Mesenchymal stem cell (in vitro differentiated cells and primary cell): ENCODE results near the gene ADGB. TPM values are rescaled to one million over a fixed set of nuclear protein-coding genes. Genes with fewer than 3 reads are reported as not detected.

Experiments
- DNase-seq: peaks from one replicate; pipeline ENCODE4 v3.0.0-alpha.2; 2013
- H2AFZ ChIP-seq: one replicate; pipeline ENCODE4 v1.6.1; 2013; ENCODE audit warnings: low read depth, mild to moderate bottlenecking, control low read depth, inconsistent platforms, low read length, moderate library complexity
- H2AK5ac ChIP-seq: 2 replicates; pipeline ENCODE4 v1.6.1; 2013; ENCODE audit warnings: low read length, moderate library complexity, mild to moderate bottlenecking, inconsistent platforms; ENCODE audit not compliant: severe bottlenecking
- H2BK120ac ChIP-seq: one replicate; pipeline ENCODE4 v1.6.1; 2013; ENCODE audit warnings: low read depth, mild to moderate bottlenecking, inconsistent platforms, low read length, moderate library complexity
- H2BK12ac ChIP-seq, 2 experiments: one replicate each; pipeline ENCODE4 v1.6.1; 2013; ENCODE audit warnings: inconsistent platforms in 2 of 2, low read length in 2 of 2, mild to moderate bottlenecking in 2 of 2, moderate library complexity in 2 of 2, control low read depth in 1 of 2
- H2BK15ac ChIP-seq: one replicate; pipeline ENCODE4 v1.6.1; 2013; ENCODE audit warnings: mild to moderate bottlenecking, low read depth, inconsistent platforms; ENCODE audit not compliant: poor library complexity, severe bottlenecking
- H2BK5ac ChIP-seq: 2 replicates; pipeline ENCODE4 v1.6.1; 2013; ENCODE audit warnings: low read depth, mild to moderate bottlenecking, low read length, control low read depth, inconsistent platforms; ENCODE audit not compliant: poor library complexity, severe bottlenecking
- H3K14ac ChIP-seq, 2 experiments: one replicate each; pipeline ENCODE4 v1.6.1; 2013; ENCODE audit warnings: inconsistent platforms in 2 of 2, low read length in 2 of 2, control low read depth in 1 of 2, mild to moderate bottlenecking in 1 of 2, moderate library complexity in 1 of 2
- H3K18ac ChIP-seq, 2 experiments: one replicate each; pipeline ENCODE4 v1.6.1; 2013; ENCODE audit warnings: inconsistent platforms in 2 of 2, low read length in 2 of 2, control low read depth in 1 of 2, low read depth in 1 of 2, mild to moderate bottlenecking in 1 of 2
- H3K23ac ChIP-seq, 2 experiments: one replicate each; pipeline ENCODE4 v1.6.1; 2013; ENCODE audit warnings: inconsistent platforms in 2 of 2, low read length in 2 of 2, mild to moderate bottlenecking in 2 of 2, moderate library complexity in 2 of 2, control low read depth in 1 of 2
- H3K27ac ChIP-seq: 2 replicates; pipeline ENCODE4 v1.5.1; 2013; ENCODE audit warnings: mild to moderate bottlenecking, moderate library complexity, low read length, control low read depth, inconsistent platforms; ENCODE audit not compliant: poor library complexity, severe bottlenecking
- H3K27me3 ChIP-seq, 2 experiments: 2 replicates each; pipeline versions ENCODE4 v1.6.1 to v1.7.0; 2013; ENCODE audit warnings: low read length in 2 of 2, mild to moderate bottlenecking in 2 of 2, moderate library complexity in 2 of 2, control low read depth in 1 of 2, inconsistent platforms in 1 of 2; ENCODE audit not compliant: control insufficient read depth in 1 of 2, insufficient read depth in 1 of 2
- H3K36me3 ChIP-seq, 2 experiments: 2 replicates each; pipeline versions ENCODE4 v1.6.1 to v1.7.0; 2013; ENCODE audit warnings: low read length in 2 of 2, control low read depth in 1 of 2, inconsistent platforms in 1 of 2, low read depth in 1 of 2, mild to moderate bottlenecking in 1 of 2; ENCODE audit not compliant: insufficient read depth in 2 of 2, control insufficient read depth in 1 of 2
- H3K4ac ChIP-seq, 2 experiments: one replicate each; pipeline ENCODE4 v1.6.1; 2013; ENCODE audit warnings: inconsistent platforms in 2 of 2, low read length in 2 of 2, mild to moderate bottlenecking in 2 of 2, moderate library complexity in 2 of 2, control low read depth in 1 of 2, low read depth in 1 of 2
- H3K4me1 ChIP-seq: 2 replicates; pipeline ENCODE4 v1.6.1; 2013; ENCODE audit warnings: low read depth, low read length, control low read depth; ENCODE audit not compliant: control insufficient read depth, insufficient read depth
- H3K4me2 ChIP-seq: 2 replicates; pipeline ENCODE4 v1.6.1; 2013; ENCODE audit warnings: low read length, mild to moderate bottlenecking, inconsistent platforms; ENCODE audit not compliant: poor library complexity, severe bottlenecking
- H3K4me3 ChIP-seq, 2 experiments: 2 replicates each; pipeline versions ENCODE4 v1.5.1 to v1.7.0; 2013; ENCODE audit warnings: low read length in 2 of 2, mild to moderate bottlenecking in 2 of 2, control low read depth in 1 of 2, low read depth in 1 of 2; ENCODE audit not compliant: insufficient read depth in 1 of 2
- H3K79me1 ChIP-seq: replicated peaks from 2 replicates; pipeline ENCODE4 v1.6.1; 2013; ENCODE audit warnings: mild to moderate bottlenecking, control low read depth, low read length, inconsistent platforms; ENCODE audit not compliant: poor library complexity, severe bottlenecking
- H3K9ac ChIP-seq: 2 replicates; pipeline ENCODE4 v1.7.0; 2013; ENCODE audit warnings: mild to moderate bottlenecking, low read length, moderate library complexity
- H3K9me3 ChIP-seq: 2 replicates; pipeline ENCODE4 v1.7.0; 2013; ENCODE audit warnings: mild to moderate bottlenecking, low read length; ENCODE audit not compliant: control insufficient read depth
- H4K8ac ChIP-seq: one replicate; pipeline ENCODE4 v1.6.1; 2013; ENCODE audit warnings: inconsistent platforms, mild to moderate bottlenecking, low read length, moderate library complexity
- H4K91ac ChIP-seq: one replicate; pipeline ENCODE4 v1.6.1; 2013; ENCODE audit warnings: mild to moderate bottlenecking, low read length, inconsistent platforms
- WGBS: methylation state at CpG from one replicate; pipeline ENCODE4 v1.1.7; 2013; ENCODE audit warnings: mixed read lengths; 5-methylcytosine and 5-hydroxymethylcytosine counted together
- polyA plus RNA-seq, 2 experiments: library from polyadenylated mRNA; stranded (reverse); fragments of 200-250 nt; gene quantifications; one replicate each; pipeline ENCODE4 v1.2.3, GENCODE V29; 2013

The ADGB gene
- not detected for polyA plus RNA-seq (2013, experiment 1 of 2)
- not detected for polyA plus RNA-seq (2013, experiment 2 of 2)

DNA sequence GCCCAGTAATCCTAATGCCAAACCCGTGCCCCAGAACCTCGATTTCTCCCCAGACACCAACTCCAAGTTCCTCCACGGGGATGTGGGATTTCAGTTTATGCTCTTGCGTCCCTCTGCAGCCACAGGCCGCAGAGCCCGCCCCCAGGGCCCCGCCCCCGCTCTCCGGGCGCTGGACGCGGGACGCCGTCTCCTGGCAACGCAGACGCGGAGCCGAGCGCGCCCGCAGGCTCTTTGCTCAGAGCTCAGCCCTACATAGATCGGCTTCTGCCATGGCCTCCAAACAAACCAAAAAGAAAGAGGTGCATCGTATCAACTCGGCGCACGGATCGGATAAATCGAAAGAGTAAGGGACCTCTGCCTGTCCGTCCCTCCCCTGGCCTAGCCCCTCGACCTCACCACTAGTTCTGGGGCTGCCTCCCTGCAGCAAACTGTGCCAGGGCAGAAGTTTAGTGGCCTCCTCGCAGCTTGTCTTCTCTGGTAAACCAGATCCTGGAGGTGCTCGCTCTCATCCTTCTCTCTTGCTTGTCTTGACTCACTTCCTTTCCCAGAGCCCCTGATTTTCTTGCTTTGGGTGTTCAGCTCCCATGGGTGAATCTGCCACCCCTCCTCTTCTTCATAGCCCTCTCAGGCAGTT, at the start of gene ADGB:
TSS of gene ADGB (plus strand) at position 201 of the 634 bp plus-strand sequence. CDS start at position 270, 69 bp downstream.
- H3K4ac ChIP-seq = no peak within 1 kb of the TSS
- peak within 1 kb of the TSS; percentile 79 for H3K9ac ChIP-seq
- no peaks in the 10 kb centered on the region for H3K27me3 ChIP-seq
- no peak within 1 kb of the TSS for H2BK120ac ChIP-seq
- H3K9me3 ChIP-seq = no peaks in the 10 kb centered on the region
- H3K18ac ChIP-seq = no peak within 1 kb of the TSS
- no peaks in the 10 kb centered on the region for H3K79me1 ChIP-seq
- H3K4me1 ChIP-seq = peaks cover 9% of the 10 kb centered on the region
- no peak within 1 kb of the TSS for H2BK5ac ChIP-seq
- no peak within 1 kb of the TSS for H2AK5ac ChIP-seq
- H2BK12ac ChIP-seq = no peak within 1 kb of the TSS
- no peak within 1 kb of the TSS for H2BK15ac ChIP-seq
- 4% methylated on average over 32 of the region's 32 CpGs for WGBS
- H3K14ac ChIP-seq = peak within 1 kb of the TSS in 1 of 2 experiments; percentile 13
- H2AFZ ChIP-seq = peak within 1 kb of the TSS; percentile 61
- DNase-seq = peak; percentile 64
- no peak within 1 kb of the TSS for H4K91ac ChIP-seq
- no peak within 1 kb of the TSS for H4K8ac ChIP-seq
- no peaks in the 10 kb centered on the region for H3K36me3 ChIP-seq
- no peak within 1 kb of the TSS for H3K23ac ChIP-seq
- peak within 1 kb of the TSS; percentile 61 for H3K4me2 ChIP-seq
- no peak within 1 kb of the TSS for H3K27ac ChIP-seq
- peak within 1 kb of the TSS; percentile 55 to 79 for H3K4me3 ChIP-seq

DNA sequence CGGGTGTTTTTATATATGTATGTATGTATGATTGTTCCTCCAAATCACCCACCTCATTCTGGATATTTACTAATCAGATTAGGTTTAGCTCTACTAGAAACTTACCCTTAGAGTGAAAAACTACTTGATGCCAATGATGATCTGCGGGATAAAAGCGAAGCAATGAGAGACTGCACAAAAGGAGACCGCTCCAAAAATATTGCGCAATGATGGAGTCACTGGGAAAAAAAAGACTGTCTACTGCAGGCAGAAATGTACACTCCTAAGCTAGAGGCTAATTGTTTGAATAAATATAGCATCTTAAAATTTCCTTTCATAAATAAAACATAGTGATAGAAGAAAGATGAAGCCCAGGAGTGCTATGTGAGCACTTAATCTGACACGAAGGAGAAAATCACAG, 47.9 kb upstream of the ADGB start:
- no peak overlapping the region for H3K4me2 ChIP-seq
- H3K4me1 ChIP-seq = no peaks in the 10 kb centered on the region
- no peaks in the 10 kb centered on the region for H3K9me3 ChIP-seq
- H3K23ac ChIP-seq = no peak overlapping the region
- H2AK5ac ChIP-seq = no peak overlapping the region
- peak overlapping the region; percentile 32 for H3K9ac ChIP-seq
- 97% methylated on average over 5 of the region's 6 CpGs for WGBS
- H3K14ac ChIP-seq = no peak overlapping the region
- peaks cover 6 to 66% of the 10 kb centered on the region in 2 experiments for H3K36me3 ChIP-seq
- H2BK12ac ChIP-seq = no peak overlapping the region
- H2BK120ac ChIP-seq = no peak overlapping the region
- H3K4ac ChIP-seq = no peak overlapping the region
- no peak overlapping the region for H4K8ac ChIP-seq
- H3K18ac ChIP-seq = no peak overlapping the region
- no peak overlapping the region for H2BK15ac ChIP-seq
- peak; percentile 14 for DNase-seq
- H3K27me3 ChIP-seq = no peaks in the 10 kb centered on the region
- H4K91ac ChIP-seq = no peak overlapping the region
- no peak overlapping the region for H2AFZ ChIP-seq
- no peak overlapping the region for H3K4me3 ChIP-seq
- no peak overlapping the region for H2BK5ac ChIP-seq
- no peak overlapping the region for H3K27ac ChIP-seq
- H3K79me1 ChIP-seq = peaks cover 12% of the 10 kb centered on the region

DNA sequence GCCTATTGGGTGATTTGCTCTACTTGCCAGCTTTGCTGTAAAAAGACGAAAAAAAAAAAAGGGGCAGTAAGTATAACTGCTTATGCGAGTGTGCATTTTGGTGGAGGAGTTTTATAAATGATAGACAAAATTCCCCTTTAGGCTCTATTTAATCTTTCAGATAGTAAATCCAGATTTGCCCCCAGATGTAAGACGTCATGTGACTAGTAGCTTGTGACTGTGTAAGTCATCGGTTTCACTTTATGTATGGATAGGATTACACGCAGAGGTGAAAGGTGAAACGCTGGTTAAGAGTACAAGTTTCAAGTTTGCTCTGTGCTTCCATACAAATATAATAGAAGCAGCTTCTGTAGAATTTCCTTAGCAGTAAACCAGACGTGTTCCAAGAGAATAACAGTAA, 47.2 kb upstream of the ADGB start:
- peaks cover 6 to 66% of the 10 kb centered on the region in 2 experiments for H3K36me3 ChIP-seq
- no peak overlapping the region for H3K18ac ChIP-seq
- H2BK5ac ChIP-seq = no peak overlapping the region
- H2AK5ac ChIP-seq = no peak overlapping the region
- H3K79me1 ChIP-seq = peaks cover 12% of the 10 kb centered on the region
- no peak overlapping the region for H2AFZ ChIP-seq
- H3K9me3 ChIP-seq = no peaks in the 10 kb centered on the region
- H3K4me1 ChIP-seq = no peaks in the 10 kb centered on the region
- no peak overlapping the region for H2BK15ac ChIP-seq
- no peak overlapping the region for H3K9ac ChIP-seq
- H4K91ac ChIP-seq = no peak overlapping the region
- no peak overlapping the region for H3K14ac ChIP-seq
- no peak for DNase-seq
- H2BK12ac ChIP-seq = no peak overlapping the region
- H3K27ac ChIP-seq = no peak overlapping the region
- no peak overlapping the region for H2BK120ac ChIP-seq
- H3K4ac ChIP-seq = no peak overlapping the region
- no peak overlapping the region for H3K23ac ChIP-seq
- WGBS = 97% methylated on average over 4 of the region's 7 CpGs
- no peak overlapping the region for H4K8ac ChIP-seq
- no peak overlapping the region for H3K4me3 ChIP-seq
- no peaks in the 10 kb centered on the region for H3K27me3 ChIP-seq
- no peak overlapping the region for H3K4me2 ChIP-seq

- WGBS = 99% methylated on average over 6 of the region's 7 CpGs
- no peak overlapping the region for H4K91ac ChIP-seq
- H2BK120ac ChIP-seq = no peak overlapping the region
- no peak overlapping the region for H2AFZ ChIP-seq
- no peak overlapping the region for H2BK12ac ChIP-seq
- H3K14ac ChIP-seq = no peak overlapping the region
- no peak overlapping the region for H2AK5ac ChIP-seq
- no peak overlapping the region for H2BK15ac ChIP-seq
- no peaks in the 10 kb centered on the region for H3K27me3 ChIP-seq
- no peak overlapping the region for H3K4me3 ChIP-seq
- H3K4ac ChIP-seq = no peak overlapping the region
- H3K79me1 ChIP-seq = peaks cover 13% of the 10 kb centered on the region
- no peak overlapping the region for H3K18ac ChIP-seq
- no peaks in the 10 kb centered on the region for H3K9me3 ChIP-seq
- H3K27ac ChIP-seq = no peak overlapping the region
- no peak for DNase-seq
- no peak overlapping the region for H3K9ac ChIP-seq
- peaks cover 6 to 67% of the 10 kb centered on the region in 2 experiments for H3K36me3 ChIP-seq
- H4K8ac ChIP-seq = no peak overlapping the region
- H3K4me2 ChIP-seq = no peak overlapping the region
- H3K23ac ChIP-seq = no peak overlapping the region
- no peak overlapping the region for H2BK5ac ChIP-seq
- H3K4me1 ChIP-seq = no peaks in the 10 kb centered on the region
These were observed 45.2 kb upstream of the ADGB start for GRCh38 chr6:146553377-146554135.
